MM.1S (cell line): ENCODE measurements around the gene LHFPL2.

ENCODE experiments used
- DNase-seq: peaks from one replicate; pipeline ENCODE4 v3.0.0-alpha.2; 2015
- H2AFZ ChIP-seq: fragments of 300-600 bp; sonication (generic); 2 replicates; pipeline ENCODE4 v1.6.0; 2016; ENCODE audit warnings: antibody characterized with exemption, low read length
- H3F3A ChIP-seq: fragments of 300-600 bp; sonication (generic); 2 replicates; pipeline ENCODE4 v1.6.1; 2016; ENCODE audit warnings: mild to moderate bottlenecking, antibody characterized with exemption, low read length, moderate library complexity, mixed read lengths; ENCODE audit not compliant: insufficient read depth
- H3K27ac ChIP-seq: fragments of 300-600 bp; sonication (generic); 2 replicates; pipeline ENCODE4 v1.5.1; 2016; ENCODE audit warnings: mild to moderate bottlenecking, low read length
- H3K27me3 ChIP-seq: fragments of 300-600 bp; sonication (generic); replicated peaks from 2 replicates; pipeline ENCODE4 v1.6.0; 2016; ENCODE audit warnings: low read length; ENCODE audit not compliant: insufficient read depth
- H3K36me3 ChIP-seq: fragments of 300-600 bp; sonication (generic); replicated peaks from 2 replicates; pipeline ENCODE4 v1.6.1; 2016; ENCODE audit warnings: mild to moderate bottlenecking, low read length, mixed read lengths; ENCODE audit not compliant: insufficient read depth
- H3K4me1 ChIP-seq: fragments of 300-600 bp; sonication (generic); 2 replicates; pipeline ENCODE4 v1.6.1; 2016; ENCODE audit warnings: low read length, mixed read lengths
- H3K4me2 ChIP-seq: fragments of 300-600 bp; sonication (generic); 2 replicates; pipeline ENCODE4 v1.6.0; 2016; ENCODE audit warnings: low read depth, low read length
- H3K4me3 ChIP-seq: fragments of 300-600 bp; sonication (generic); 2 replicates; pipeline ENCODE4 v1.5.1; 2016; ENCODE audit warnings: low read length, mixed read lengths
- H3K79me2 ChIP-seq: fragments of 300-600 bp; sonication (generic); 2 replicates; pipeline ENCODE4 v1.6.1; 2016; ENCODE audit warnings: mixed run types, low read length, mixed read lengths
- H3K9ac ChIP-seq: fragments of 300-600 bp; sonication (generic); 2 replicates; pipeline ENCODE4 v1.6.1; 2016; ENCODE audit warnings: low read length, mixed read lengths
- H3K9me2 ChIP-seq: fragments of 300-600 bp; sonication (generic); replicated peaks from 2 replicates; pipeline ENCODE4 v1.6.1; 2016; ENCODE audit warnings: mild to moderate bottlenecking, low read length, mixed read lengths; ENCODE audit not compliant: insufficient read depth
- H3K9me3 ChIP-seq: fragments of 300-600 bp; sonication (generic); replicated peaks from 2 replicates; pipeline ENCODE4 v1.6.1; 2016; ENCODE audit warnings: mild to moderate bottlenecking, low read length, mixed read lengths; ENCODE audit not compliant: insufficient read depth
- H4K20me1 ChIP-seq: fragments of 300-600 bp; sonication (generic); 2 replicates; pipeline ENCODE4 v1.6.1; 2016; ENCODE audit warnings: mild to moderate bottlenecking, low read length, moderate library complexity, mixed read lengths; ENCODE audit not compliant: insufficient read depth
- EZH2 ChIP-seq: fragments of 300-600 bp; sonication (generic); optimal IDR thresholded peaks from 2 replicates; pipeline ENCODE3; 2017; ENCODE audit warnings: low read depth, mild to moderate bottlenecking, antibody characterized with exemption, low read length, mixed read lengths
- EZH2phosphoT487 ChIP-seq: fragments of 300-600 bp; sonication (generic); IDR thresholded peaks from 2 replicates; pipeline ENCODE4 v1.6.1; 2018; ENCODE audit warnings: antibody characterized with exemption, low read length
- TF ChIP-seq, protein P1 (sequence below): fragments of 300-600 bp; sonication (generic); IDR thresholded peaks from 2 replicates; pipeline ENCODE4 v1.5.1; 2016; ENCODE audit warnings: antibody characterized with exemption, low read length, mixed read lengths

Gene LHFPL2

DNA sequence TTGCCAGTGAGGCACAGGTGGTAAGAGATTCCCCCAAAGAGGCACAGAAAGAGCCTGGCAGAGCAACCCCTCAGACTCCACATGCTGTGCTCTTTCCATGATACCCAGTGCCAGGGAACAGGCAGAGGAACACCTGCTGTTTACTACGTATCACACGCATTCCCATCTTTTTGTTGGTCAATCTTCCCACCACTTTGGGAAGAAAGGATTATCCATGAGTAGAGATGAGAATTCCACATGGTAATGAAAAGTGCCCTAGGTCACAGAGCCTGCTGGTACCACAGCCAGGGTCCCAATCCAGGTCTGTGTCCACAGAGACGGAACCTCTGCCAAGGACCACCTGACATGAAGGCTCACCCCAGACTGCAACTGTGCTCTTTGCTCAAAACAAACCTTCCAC is 86.6 kb downstream of the LHFPL2 start:
- H2AFZ ChIP-seq = no peak overlapping the region
- no peaks in the 10 kb centered on the region for H3K9me3 ChIP-seq
- peaks cover 4% of the 10 kb centered on the region for H3K4me1 ChIP-seq
- H3K4me2 ChIP-seq = no peak overlapping the region
- DNase-seq = no peak
- no peak overlapping the region for H3K9ac ChIP-seq
- H3K27me3 ChIP-seq = no peaks in the 10 kb centered on the region
- H3K79me2 ChIP-seq = no peaks in the 10 kb centered on the region
- TF ChIP-seq, protein P1, sequence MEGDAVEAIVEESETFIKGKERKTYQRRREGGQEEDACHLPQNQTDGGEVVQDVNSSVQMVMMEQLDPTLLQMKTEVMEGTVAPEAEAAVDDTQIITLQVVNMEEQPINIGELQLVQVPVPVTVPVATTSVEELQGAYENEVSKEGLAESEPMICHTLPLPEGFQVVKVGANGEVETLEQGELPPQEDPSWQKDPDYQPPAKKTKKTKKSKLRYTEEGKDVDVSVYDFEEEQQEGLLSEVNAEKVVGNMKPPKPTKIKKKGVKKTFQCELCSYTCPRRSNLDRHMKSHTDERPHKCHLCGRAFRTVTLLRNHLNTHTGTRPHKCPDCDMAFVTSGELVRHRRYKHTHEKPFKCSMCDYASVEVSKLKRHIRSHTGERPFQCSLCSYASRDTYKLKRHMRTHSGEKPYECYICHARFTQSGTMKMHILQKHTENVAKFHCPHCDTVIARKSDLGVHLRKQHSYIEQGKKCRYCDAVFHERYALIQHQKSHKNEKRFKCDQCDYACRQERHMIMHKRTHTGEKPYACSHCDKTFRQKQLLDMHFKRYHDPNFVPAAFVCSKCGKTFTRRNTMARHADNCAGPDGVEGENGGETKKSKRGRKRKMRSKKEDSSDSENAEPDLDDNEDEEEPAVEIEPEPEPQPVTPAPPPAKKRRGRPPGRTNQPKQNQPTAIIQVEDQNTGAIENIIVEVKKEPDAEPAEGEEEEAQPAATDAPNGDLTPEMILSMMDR = no peak
- TF ChIP-seq EZH2 = no peak
- no peak for TF ChIP-seq EZH2phosphoT487
- H3F3A ChIP-seq = no peaks in the 10 kb centered on the region
- no peaks in the 10 kb centered on the region for H3K36me3 ChIP-seq
- H3K4me3 ChIP-seq = no peak overlapping the region
- H3K27ac ChIP-seq = no peak overlapping the region
- H4K20me1 ChIP-seq = no peaks in the 10 kb centered on the region
- H3K9me2 ChIP-seq = no peaks in the 10 kb centered on the region

GRCh38 chr5:78561261-78561660 is 87.3 kb downstream of the LHFPL2 start:
- Histone ChIP-seq H3K4me3 (no peak overlapping the region), H3K79me2 (no peaks in the 10 kb centered on the region), H3K4me1 (no peaks in the 10 kb centered on the region), H3K9me3 (no peaks in the 10 kb centered on the region), H3K9me2 (no peaks in the 10 kb centered on the region), H4K20me1 (no peaks in the 10 kb centered on the region), H3K27me3 (no peaks in the 10 kb centered on the region), H2AFZ (no peak overlapping the region), H3K27ac (no peak overlapping the region), H3F3A (no peaks in the 10 kb centered on the region), H3K36me3 (no peaks in the 10 kb centered on the region), H3K9ac (no peak overlapping the region), H3K4me2 (no peak overlapping the region)
- DNase-seq = no peak
- TF ChIP-seq EZH2phosphoT487 (no peak), EZH2 (no peak)
- TF ChIP-seq, protein P1 = no peak

GRCh38 chr5:78560000-78560855 is 88.3 kb downstream of the LHFPL2 start:
- no peak overlapping the region for H3K27ac ChIP-seq
- H3K9me2 ChIP-seq = no peaks in the 10 kb centered on the region
- H4K20me1 ChIP-seq = no peaks in the 10 kb centered on the region
- no peaks in the 10 kb centered on the region for H3K4me1 ChIP-seq
- TF ChIP-seq EZH2 = no peak
- no peak for TF ChIP-seq EZH2phosphoT487
- TF ChIP-seq, protein P1 = no peak
- H3K9me3 ChIP-seq = no peaks in the 10 kb centered on the region
- H3K36me3 ChIP-seq = no peaks in the 10 kb centered on the region
- no peak overlapping the region for H3K4me3 ChIP-seq
- no peak overlapping the region for H3K9ac ChIP-seq
- no peak for DNase-seq
- no peaks in the 10 kb centered on the region for H3K27me3 ChIP-seq
- H2AFZ ChIP-seq = no peak overlapping the region
- H3K4me2 ChIP-seq = no peak overlapping the region
- H3K79me2 ChIP-seq = no peaks in the 10 kb centered on the region
- H3F3A ChIP-seq = no peaks in the 10 kb centered on the region
